Measurements from ENCODE around the gene CCT5. TPM values are rescaled to one million over a fixed set of nuclear protein-coding genes. Genes with fewer than 3 reads are reported as not detected.

The CCT5 gene
- polyA plus RNA-seq, 1 of the 3 experiments (the other 2 are of a cell fraction): 378 TPM

DNA sequence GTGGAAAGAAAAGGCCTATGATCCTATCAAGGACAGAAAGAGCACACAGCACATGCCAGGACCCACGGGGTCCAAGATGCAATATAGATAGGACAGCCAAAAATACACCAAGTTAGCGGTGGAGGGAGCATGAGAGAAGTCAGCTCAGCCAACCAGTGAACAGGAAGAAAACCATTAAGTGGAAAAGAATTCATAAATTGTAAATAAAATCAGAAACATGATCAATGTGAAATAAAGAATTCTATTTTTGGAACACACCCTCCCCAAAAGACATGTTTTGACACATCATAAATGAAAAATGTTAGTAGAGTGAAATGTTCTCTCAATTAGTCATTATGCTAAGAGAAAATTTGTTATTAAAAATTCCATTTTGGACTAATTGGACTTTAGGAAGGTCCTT, 36.0 kb upstream of the CCT5 start:
- WGBS (ENCODE audit: low lambda C conversion rate): 51% methylated on average over 2 of the region's 2 CpGs

GRCh38 chr5:10215366-10215765, 34.7 kb upstream of the CCT5 start:
- no peak overlapping the region for H3K27ac ChIP-seq (ENCODE audit: low read depth in 2 of 2, low read length in 1 of 2)
- H3K9me3 ChIP-seq: no peaks in the 10 kb centered on the region
- H3K36me3 ChIP-seq (replicated peaks in 1 of 2; ENCODE audit: control insufficient read depth in 1 of 2, insufficient read depth in 2 of 2, low read length in 1 of 2): no peaks in the 10 kb centered on the region
- no peaks in the 10 kb centered on the region for H4K20me1 ChIP-seq (ENCODE audit: insufficient read depth)
- 70% methylated on average over 5 of the region's 5 CpGs for WGBS (ENCODE audit: low lambda C conversion rate)
- no peak overlapping the region for H2AFZ ChIP-seq (ENCODE audit: low read depth)
- no peak overlapping the region for H3K9ac ChIP-seq
- H3K4me3 ChIP-seq (ENCODE audit: low read depth in 2 of 2, low read length in 1 of 2): no peak overlapping the region
- ChIA-PET POLR2A (interaction anchor here (0.6 kb wide), 1 partner anchor 10 kb away, joined by 3 read pairs; no protein-coding TSS in a partner anchor), CTCF (no interaction called here)
- no peaks in the 10 kb centered on the region for H3K79me2 ChIP-seq (ENCODE audit: insufficient read depth)
- TF ChIP-seq SIN3A (IDR thresholded peaks at IDR 0.05; ENCODE audit: borderline replicate concordance, low read depth, low read length) (no peak), FOSL2 (IDR thresholded peaks at IDR 0.05; ENCODE audit: borderline replicate concordance, low read depth) (no peak)
- no peaks in the 10 kb centered on the region for H3K9me2 ChIP-seq
- no peaks in the 10 kb centered on the region for H3K27me3 ChIP-seq (ENCODE audit: insufficient read depth)
- no peak for DNase-seq
- no peaks in the 10 kb centered on the region for H3F3A ChIP-seq (replicated peaks; ENCODE audit: insufficient read depth)
- no peaks in the 10 kb centered on the region for H3K4me1 ChIP-seq (ENCODE audit: control insufficient read depth in 1 of 2, insufficient read depth in 2 of 2, low read depth in 1 of 2, low read length in 1 of 2)
- H3K4me2 ChIP-seq: no peak overlapping the region

More for the DNA sequence above, 36.0 kb upstream of the CCT5 start:
- Histone ChIP-seq H3K79me2 (ENCODE audit: insufficient read depth) (no peaks in the 10 kb centered on the region), H3K36me3 (replicated peaks in 1 of 2; ENCODE audit: control insufficient read depth in 1 of 2, insufficient read depth in 2 of 2, low read length in 1 of 2) (no peaks in the 10 kb centered on the region), H2AFZ (ENCODE audit: low read depth) (no peak overlapping the region), H3K27me3 (ENCODE audit: insufficient read depth) (no peaks in the 10 kb centered on the region), H3F3A (replicated peaks; ENCODE audit: insufficient read depth) (no peaks in the 10 kb centered on the region), H3K9me3 (no peaks in the 10 kb centered on the region), H3K9me2 (no peaks in the 10 kb centered on the region), H3K27ac (ENCODE audit: low read depth in 2 of 2, low read length in 1 of 2) (no peak overlapping the region), H3K4me2 (no peak overlapping the region; the same call in 1 of the 2 replicates), H4K20me1 (ENCODE audit: insufficient read depth) (no peaks in the 10 kb centered on the region), H3K4me3 (ENCODE audit: low read depth in 2 of 2, low read length in 1 of 2) (no peak overlapping the region), H3K9ac (no peak overlapping the region), H3K4me1 (ENCODE audit: control insufficient read depth in 1 of 2, insufficient read depth in 2 of 2, low read depth in 1 of 2, low read length in 1 of 2) (no peaks in the 10 kb centered on the region)
- POLR2A ChIA-PET: no interaction called here
- CTCF ChIA-PET: no interaction called here
- DNase-seq: no peak
- no peak for TF ChIP-seq JUND (IDR thresholded peaks at IDR 0.05)
- TF ChIP-seq ELF1 (IDR thresholded peaks at IDR 0.05): no peak
- TF ChIP-seq NRF1 (IDR thresholded peaks at IDR 0.05; ENCODE audit: low read depth, low read length): no peak
- TF ChIP-seq RAD21 (IDR thresholded peaks at IDR 0.05; ENCODE audit: low read length): no peak
- TF ChIP-seq NFIC (IDR thresholded peaks at IDR 0.05; ENCODE audit: borderline replicate concordance): no peak
- TF ChIP-seq GATA2 (CRISPR knock-in tag; IDR thresholded peaks at IDR 0.05): no peak
- no peak for TF ChIP-seq SMC3 (IDR thresholded peaks at IDR 0.05; ENCODE audit: low read depth, low read length)
- TF ChIP-seq, protein P1, sequence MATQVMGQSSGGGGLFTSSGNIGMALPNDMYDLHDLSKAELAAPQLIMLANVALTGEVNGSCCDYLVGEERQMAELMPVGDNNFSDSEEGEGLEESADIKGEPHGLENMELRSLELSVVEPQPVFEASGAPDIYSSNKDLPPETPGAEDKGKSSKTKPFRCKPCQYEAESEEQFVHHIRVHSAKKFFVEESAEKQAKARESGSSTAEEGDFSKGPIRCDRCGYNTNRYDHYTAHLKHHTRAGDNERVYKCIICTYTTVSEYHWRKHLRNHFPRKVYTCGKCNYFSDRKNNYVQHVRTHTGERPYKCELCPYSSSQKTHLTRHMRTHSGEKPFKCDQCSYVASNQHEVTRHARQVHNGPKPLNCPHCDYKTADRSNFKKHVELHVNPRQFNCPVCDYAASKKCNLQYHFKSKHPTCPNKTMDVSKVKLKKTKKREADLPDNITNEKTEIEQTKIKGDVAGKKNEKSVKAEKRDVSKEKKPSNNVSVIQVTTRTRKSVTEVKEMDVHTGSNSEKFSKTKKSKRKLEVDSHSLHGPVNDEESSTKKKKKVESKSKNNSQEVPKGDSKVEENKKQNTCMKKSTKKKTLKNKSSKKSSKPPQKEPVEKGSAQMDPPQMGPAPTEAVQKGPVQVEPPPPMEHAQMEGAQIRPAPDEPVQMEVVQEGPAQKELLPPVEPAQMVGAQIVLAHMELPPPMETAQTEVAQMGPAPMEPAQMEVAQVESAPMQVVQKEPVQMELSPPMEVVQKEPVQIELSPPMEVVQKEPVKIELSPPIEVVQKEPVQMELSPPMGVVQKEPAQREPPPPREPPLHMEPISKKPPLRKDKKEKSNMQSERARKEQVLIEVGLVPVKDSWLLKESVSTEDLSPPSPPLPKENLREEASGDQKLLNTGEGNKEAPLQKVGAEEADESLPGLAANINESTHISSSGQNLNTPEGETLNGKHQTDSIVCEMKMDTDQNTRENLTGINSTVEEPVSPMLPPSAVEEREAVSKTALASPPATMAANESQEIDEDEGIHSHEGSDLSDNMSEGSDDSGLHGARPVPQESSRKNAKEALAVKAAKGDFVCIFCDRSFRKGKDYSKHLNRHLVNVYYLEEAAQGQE (IDR thresholded peaks at IDR 0.05; ENCODE audit: low read depth, low read length): no peak
- no peak for TF ChIP-seq POLR2AphosphoS5 (IDR thresholded peaks at IDR 0.05; ENCODE audit: low read depth, low read length)
- TF ChIP-seq, protein P2, sequence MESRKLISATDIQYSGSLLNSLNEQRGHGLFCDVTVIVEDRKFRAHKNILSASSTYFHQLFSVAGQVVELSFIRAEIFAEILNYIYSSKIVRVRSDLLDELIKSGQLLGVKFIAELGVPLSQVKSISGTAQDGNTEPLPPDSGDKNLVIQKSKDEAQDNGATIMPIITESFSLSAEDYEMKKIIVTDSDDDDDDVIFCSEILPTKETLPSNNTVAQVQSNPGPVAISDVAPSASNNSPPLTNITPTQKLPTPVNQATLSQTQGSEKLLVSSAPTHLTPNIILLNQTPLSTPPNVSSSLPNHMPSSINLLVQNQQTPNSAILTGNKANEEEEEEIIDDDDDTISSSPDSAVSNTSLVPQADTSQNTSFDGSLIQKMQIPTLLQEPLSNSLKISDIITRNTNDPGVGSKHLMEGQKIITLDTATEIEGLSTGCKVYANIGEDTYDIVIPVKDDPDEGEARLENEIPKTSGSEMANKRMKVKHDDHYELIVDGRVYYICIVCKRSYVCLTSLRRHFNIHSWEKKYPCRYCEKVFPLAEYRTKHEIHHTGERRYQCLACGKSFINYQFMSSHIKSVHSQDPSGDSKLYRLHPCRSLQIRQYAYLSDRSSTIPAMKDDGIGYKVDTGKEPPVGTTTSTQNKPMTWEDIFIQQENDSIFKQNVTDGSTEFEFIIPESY (IDR thresholded peaks at IDR 0.05; ENCODE audit: borderline replicate concordance, low read depth): no peak
